H9 (cell line): ENCODE measurements around the gene VWA8. TPM values are rescaled to one million over a fixed set of nuclear protein-coding genes. Genes with fewer than 3 reads are reported as not detected.

ENCODE experiments used
- DNase-seq: peaks from one replicate; pipeline ENCODE4 v3.0.0-alpha.2; 2017
- H2AFZ ChIP-seq: one replicate; pipeline ENCODE4 v1.6.1; 2013; ENCODE audit warnings: mild to moderate bottlenecking, low read length, control low read depth, moderate library complexity
- H2AK5ac ChIP-seq: 2 replicates; pipeline ENCODE4 v1.6.1; 2013; ENCODE audit warnings: low read length, control low read depth, mixed read lengths; ENCODE audit not compliant: insufficient read length
- H2BK120ac ChIP-seq: one replicate; pipeline ENCODE4 v1.6.1; 2013; ENCODE audit warnings: low read depth, mild to moderate bottlenecking, low read length, control low read depth, inconsistent platforms; ENCODE audit not compliant: poor library complexity, severe bottlenecking
- H2BK12ac ChIP-seq: 2 replicates; pipeline ENCODE4 v1.6.1; 2013; ENCODE audit warnings: low read length, control low read depth, mixed read lengths, low read depth; ENCODE audit not compliant: insufficient read length
- H2BK15ac ChIP-seq: 2 replicates; pipeline ENCODE4 v1.6.1; 2013; ENCODE audit warnings: low read depth, low read length, control low read depth
- H2BK20ac ChIP-seq: one replicate; pipeline ENCODE4 v1.6.1; 2013; ENCODE audit warnings: low read depth, mild to moderate bottlenecking, low read length, control low read depth, inconsistent platforms; ENCODE audit not compliant: poor library complexity, severe bottlenecking
- H2BK5ac ChIP-seq: 2 replicates; pipeline ENCODE4 v1.6.1; 2013; ENCODE audit warnings: low read length, control low read depth, mixed read lengths; ENCODE audit not compliant: insufficient read length
- H3K14ac ChIP-seq: 2 replicates; pipeline ENCODE4 v1.6.1; 2013; ENCODE audit warnings: low read length, control low read depth; ENCODE audit not compliant: insufficient read depth
- H3K18ac ChIP-seq: 2 replicates; pipeline ENCODE4 v1.6.1; 2013; ENCODE audit warnings: low read depth, mild to moderate bottlenecking, mixed read lengths, low read length, control low read depth; ENCODE audit not compliant: insufficient read length
- H3K23ac ChIP-seq: 2 replicates; pipeline ENCODE4 v1.6.1; 2013; ENCODE audit warnings: low read length, control low read depth, mixed read lengths, low read depth; ENCODE audit not compliant: insufficient read length
- H3K23me2 ChIP-seq: 2 replicates; pipeline ENCODE4 v1.6.1; 2013; ENCODE audit warnings: low read depth, mild to moderate bottlenecking, mixed read lengths, low read length, control low read depth; ENCODE audit not compliant: insufficient read length, poor library complexity, severe bottlenecking
- H3K27ac ChIP-seq: 2 replicates; pipeline ENCODE4 v1.5.1; 2013; ENCODE audit warnings: low read length, control low read depth, mixed read lengths, low read depth; ENCODE audit not compliant: insufficient read length
- H3K27me3 ChIP-seq: 2 replicates; pipeline ENCODE4 v1.6.1; 2013; ENCODE audit warnings: low read length, control low read depth, inconsistent platforms; ENCODE audit not compliant: insufficient read depth
- H3K4ac ChIP-seq: 2 replicates; pipeline ENCODE4 v1.6.1; 2013; ENCODE audit warnings: low read depth, mild to moderate bottlenecking, control low read depth, inconsistent platforms, low read length, moderate library complexity
- H3K4me1 ChIP-seq: 2 replicates; pipeline ENCODE4 v1.6.1; 2013; ENCODE audit warnings: low read length, control low read depth, inconsistent platforms; ENCODE audit not compliant: insufficient read depth
- H3K4me2 ChIP-seq: 2 replicates; pipeline ENCODE4 v1.6.1; 2013; ENCODE audit warnings: low read length, control low read depth, mixed read lengths; ENCODE audit not compliant: insufficient read length, insufficient read depth
- H3K56ac ChIP-seq: 2 replicates; pipeline ENCODE4 v1.6.1; 2013; ENCODE audit warnings: low read depth, mild to moderate bottlenecking, mixed read lengths, low read length, control low read depth; ENCODE audit not compliant: insufficient read length
- H3K79me1 ChIP-seq: 2 replicates; pipeline ENCODE4 v1.6.1; 2013; ENCODE audit warnings: low read depth, mild to moderate bottlenecking, moderate library complexity, low read length, control low read depth, inconsistent platforms; ENCODE audit not compliant: insufficient read depth, poor library complexity, severe bottlenecking
- H3K79me2 ChIP-seq: 2 replicates; pipeline ENCODE4 v1.6.1; 2013; ENCODE audit warnings: low read length, control low read depth, inconsistent platforms; ENCODE audit not compliant: insufficient read depth
- H3K9ac ChIP-seq: 2 replicates; pipeline ENCODE4 v1.6.1; 2013; ENCODE audit warnings: low read length, control low read depth, mixed read lengths; ENCODE audit not compliant: insufficient read length; ENCODE audit errors: extremely low read depth
- H3K9me3 ChIP-seq: one replicate; pipeline ENCODE4 v1.6.1; 2013; ENCODE audit warnings: low read depth, low read length, inconsistent platforms; ENCODE audit not compliant: control insufficient read depth
- H3T11ph ChIP-seq: one replicate; pipeline ENCODE4 v1.6.1; 2013; ENCODE audit warnings: mild to moderate bottlenecking, low read length, control low read depth, inconsistent platforms
- H4K20me1 ChIP-seq: one replicate; pipeline ENCODE4 v1.6.1; 2013; ENCODE audit not compliant: control insufficient read depth, insufficient read length, insufficient read depth
- H4K5ac ChIP-seq: 2 replicates; pipeline ENCODE4 v1.6.1; 2013; ENCODE audit warnings: low read depth, mild to moderate bottlenecking, mixed read lengths, low read length, control low read depth; ENCODE audit not compliant: insufficient read length
- H4K8ac ChIP-seq: replicated peaks from 2 replicates; pipeline ENCODE4 v1.6.1; 2013; ENCODE audit warnings: low read length, control low read depth, mixed read lengths, low read depth; ENCODE audit not compliant: insufficient read length
- H4K91ac ChIP-seq: 2 replicates; pipeline ENCODE4 v1.6.1; 2013; ENCODE audit warnings: low read depth, mild to moderate bottlenecking, moderate library complexity, mixed read lengths, low read length, control low read depth; ENCODE audit not compliant: insufficient read length
- H3K27ac Mint-ChIP-seq, 3 experiments: 2 replicates in 2 of 3; 3 replicates in 1 of 3; pipeline ENCODE4 v1.8.0; 2020 to 2021; ENCODE audit warnings: mixed read lengths in 3 of 3, mild to moderate bottlenecking in 1 of 3, moderate library complexity in 1 of 3
- H3K27me3 Mint-ChIP-seq: 2 replicates; pipeline ENCODE4 v1.8.0; 2021; ENCODE audit warnings: low read depth, mild to moderate bottlenecking, moderate library complexity, mixed read lengths
- H3K36me3 Mint-ChIP-seq, 3 experiments: 2 replicates in 2 of 3; 3 replicates in 1 of 3; pipeline ENCODE4 v1.8.0; 2020 to 2021; ENCODE audit warnings: low read depth in 3 of 3, mixed read lengths in 3 of 3; ENCODE audit not compliant: insufficient read depth in 1 of 3
- H3K4me1 Mint-ChIP-seq, 2 experiments: 2 replicates each; pipeline ENCODE4 v1.8.0; 2020; ENCODE audit warnings: mixed read lengths in 2 of 2
- H3K4me3 Mint-ChIP-seq, 2 experiments: 2 replicates in 1 of 2; 3 replicates in 1 of 2; pipeline ENCODE4 v1.8.0; 2020 to 2021; ENCODE audit warnings: mild to moderate bottlenecking in 2 of 2, mixed read lengths in 2 of 2, moderate library complexity in 1 of 2
- H3K9me3 Mint-ChIP-seq, 2 experiments: 2 replicates in 1 of 2; 3 replicates in 1 of 2; pipeline ENCODE4 v1.8.0; 2020; ENCODE audit warnings: mild to moderate bottlenecking in 2 of 2, mixed read lengths in 2 of 2, moderate library complexity in 1 of 2
- CTCF ChIP-seq: fragments of 200-600 bp; sonication (generic); conservative IDR thresholded peaks from 3 replicates; pipeline ENCODE4 v1.8.0; 2021; ENCODE audit warnings: antibody characterized with exemption, mild to moderate bottlenecking
- WGBS: extraction: QIAGEN DNeasy Blood & Tissue Kit; methylation state at CpG from one replicate; pipeline ENCODE4 v1.1.7; 2013; ENCODE audit warnings: missing lambda C conversion rate, low lambda C conversion rate, mixed read lengths; ENCODE audit not compliant: insufficient read length; ENCODE audit errors: extremely low coverage; 5-methylcytosine and 5-hydroxymethylcytosine counted together
- total RNA-seq: library from RNA; stranded (reverse); gene quantifications from 2 replicates; pipeline ENCODE4 v1.2.1, GENCODE V29; 2021

The VWA8 gene
- total RNA-seq, 1 experiment from 2014 or later = 17.4 TPM

DNA sequence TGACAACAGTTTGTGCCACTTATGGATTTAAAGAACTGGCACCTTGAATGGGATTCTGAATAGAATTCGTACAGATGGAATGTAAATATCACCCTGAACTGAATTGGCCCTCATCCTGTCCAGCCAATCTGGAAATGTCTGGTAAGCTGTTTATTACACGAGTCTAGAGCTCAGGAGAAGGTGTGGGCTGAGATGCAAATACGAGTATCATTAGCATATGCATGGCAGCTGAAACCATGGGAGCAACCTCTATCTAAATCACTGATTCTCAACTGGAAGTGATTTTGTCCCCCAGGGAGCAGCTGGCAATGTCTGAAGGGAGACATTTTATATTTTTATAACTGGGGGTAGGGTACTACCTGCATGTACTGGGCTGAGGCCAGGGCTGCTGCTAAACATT, 15.6 kb upstream of the VWA8 start:
- H3K4me3 Mint-ChIP-seq = no peak overlapping the region
- H4K20me1 ChIP-seq = no peaks in the 10 kb centered on the region
- no peaks in the 10 kb centered on the region for H3K79me2 ChIP-seq
- no peak overlapping the region for H4K5ac ChIP-seq
- H2BK120ac ChIP-seq = no peak overlapping the region
- no peak for TF ChIP-seq CTCF
- no peaks in the 10 kb centered on the region for H3K9me3 ChIP-seq
- H3K4me2 ChIP-seq = no peak overlapping the region
- H2AK5ac ChIP-seq = no peak overlapping the region
- no peak overlapping the region for H3K27ac ChIP-seq
- no peak overlapping the region for H3K23ac ChIP-seq
- no peak overlapping the region for H2BK20ac ChIP-seq
- H3K9me3 Mint-ChIP-seq = no peaks in the 10 kb centered on the region
- H3K4ac ChIP-seq = no peak overlapping the region
- no peak overlapping the region for H4K8ac ChIP-seq
- H3K79me1 ChIP-seq = no peaks in the 10 kb centered on the region
- no peaks in the 10 kb centered on the region for H3K27me3 Mint-ChIP-seq
- no peak overlapping the region for H2BK15ac ChIP-seq
- no peaks in the 10 kb centered on the region for H3K36me3 Mint-ChIP-seq
- no peak overlapping the region for H3K18ac ChIP-seq
- H3K4me1 ChIP-seq = peaks cover 4% of the 10 kb centered on the region; the same call in 1 of the 2 replicates
- no peak overlapping the region for H3K9ac ChIP-seq
- H3K14ac ChIP-seq = no peak overlapping the region
- H3K4me1 Mint-ChIP-seq = peaks cover 27 to 32% of the 10 kb centered on the region in 2 experiments
- H4K91ac ChIP-seq = no peak overlapping the region
- H3T11ph ChIP-seq = no peak overlapping the region
- H3K23me2 ChIP-seq = no peaks in the 10 kb centered on the region
- H2BK12ac ChIP-seq = no peak overlapping the region
- no peak overlapping the region for H3K56ac ChIP-seq
- H2BK5ac ChIP-seq = no peak overlapping the region
- no peak for DNase-seq
- H3K27ac Mint-ChIP-seq = no peak overlapping the region
- WGBS = no CpG with 5 or more reads among the region's 3 CpGs
- H3K27me3 ChIP-seq = no peaks in the 10 kb centered on the region
- no peak overlapping the region for H2AFZ ChIP-seq
